Measurements from ENCODE around the gene NDUFA13. TPM values are rescaled to one million over a fixed set of nuclear protein-coding genes. Genes with fewer than 3 reads are reported as not detected.
A peak's percentile ranks its signal among the peaks of the same experiment; 100 is the strongest.

Gene NDUFA13
- polyA plus RNA-seq, 1 experiment = 388 TPM

GRCh38 chr19:19490214-19490968, 25.6 kb upstream of the NDUFA13 start:
- Histone ChIP-seq H3K27me3 (ENCODE audit: control insufficient read depth, insufficient read depth, low read length) (no peaks in the 10 kb centered on the region), H3K27ac (ENCODE audit: low read depth, low read length) (peak overlapping the region; percentile 90), H3K9me3 (ENCODE audit: control insufficient read depth, insufficient read depth, low read length) (no peaks in the 10 kb centered on the region; the same call in 1 of the 2 replicates), H3K4me3 (ENCODE audit: low read depth, low read length) (no peak overlapping the region)
- TF ChIP-seq, protein P1, sequence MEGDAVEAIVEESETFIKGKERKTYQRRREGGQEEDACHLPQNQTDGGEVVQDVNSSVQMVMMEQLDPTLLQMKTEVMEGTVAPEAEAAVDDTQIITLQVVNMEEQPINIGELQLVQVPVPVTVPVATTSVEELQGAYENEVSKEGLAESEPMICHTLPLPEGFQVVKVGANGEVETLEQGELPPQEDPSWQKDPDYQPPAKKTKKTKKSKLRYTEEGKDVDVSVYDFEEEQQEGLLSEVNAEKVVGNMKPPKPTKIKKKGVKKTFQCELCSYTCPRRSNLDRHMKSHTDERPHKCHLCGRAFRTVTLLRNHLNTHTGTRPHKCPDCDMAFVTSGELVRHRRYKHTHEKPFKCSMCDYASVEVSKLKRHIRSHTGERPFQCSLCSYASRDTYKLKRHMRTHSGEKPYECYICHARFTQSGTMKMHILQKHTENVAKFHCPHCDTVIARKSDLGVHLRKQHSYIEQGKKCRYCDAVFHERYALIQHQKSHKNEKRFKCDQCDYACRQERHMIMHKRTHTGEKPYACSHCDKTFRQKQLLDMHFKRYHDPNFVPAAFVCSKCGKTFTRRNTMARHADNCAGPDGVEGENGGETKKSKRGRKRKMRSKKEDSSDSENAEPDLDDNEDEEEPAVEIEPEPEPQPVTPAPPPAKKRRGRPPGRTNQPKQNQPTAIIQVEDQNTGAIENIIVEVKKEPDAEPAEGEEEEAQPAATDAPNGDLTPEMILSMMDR (IDR thresholded peaks at IDR 0.05; ENCODE audit: low read depth, low read length) = peak; percentile 87
- ChIA-PET CTCF (interaction anchor here (0.6 to 5.5 kb wide), 24 partner anchors 9 to 169 kb away, joined by 3 to 147 read pairs (median 4); partner anchors contain the start of genes GATAD2A, NDUFA13 and TSSK6), POLR2A (interaction anchor here (0.9 to 1.1 kb wide), 2 partner anchors 85 to 316 kb away, joined by 3 to 8 read pairs; partner anchors contain the start of gene GATAD2A)
- peak; percentile 68 for DNase-seq (ENCODE audit: low read depth, low spot score)

GRCh38 chr19:19491321-19492025, 24.6 kb upstream of the NDUFA13 start:
- CTCF ChIA-PET = interaction anchor here (0.8 to 5.5 kb wide), 15 partner anchors 10 to 170 kb away, joined by 3 to 147 read pairs (median 5); partner anchors contain the start of gene GATAD2A
- TF ChIP-seq, protein P1 (IDR thresholded peaks at IDR 0.05; ENCODE audit: low read depth, low read length) = no peak
- H3K9me3 ChIP-seq (ENCODE audit: control insufficient read depth, insufficient read depth, low read length) = no peaks in the 10 kb centered on the region; the same call in 1 of the 2 replicates
- DNase-seq (ENCODE audit: low read depth, low spot score) = no peak
- no peak overlapping the region for H3K4me3 ChIP-seq (ENCODE audit: low read depth, low read length)
- H3K27me3 ChIP-seq (ENCODE audit: control insufficient read depth, insufficient read depth, low read length) = no peaks in the 10 kb centered on the region
- POLR2A ChIA-PET = interaction anchor here (1.1 kb wide), 1 partner anchor 317 kb away, joined by 3 read pairs; no protein-coding TSS in a partner anchor
- H3K27ac ChIP-seq (ENCODE audit: low read depth, low read length) = no peak overlapping the region

DNA sequence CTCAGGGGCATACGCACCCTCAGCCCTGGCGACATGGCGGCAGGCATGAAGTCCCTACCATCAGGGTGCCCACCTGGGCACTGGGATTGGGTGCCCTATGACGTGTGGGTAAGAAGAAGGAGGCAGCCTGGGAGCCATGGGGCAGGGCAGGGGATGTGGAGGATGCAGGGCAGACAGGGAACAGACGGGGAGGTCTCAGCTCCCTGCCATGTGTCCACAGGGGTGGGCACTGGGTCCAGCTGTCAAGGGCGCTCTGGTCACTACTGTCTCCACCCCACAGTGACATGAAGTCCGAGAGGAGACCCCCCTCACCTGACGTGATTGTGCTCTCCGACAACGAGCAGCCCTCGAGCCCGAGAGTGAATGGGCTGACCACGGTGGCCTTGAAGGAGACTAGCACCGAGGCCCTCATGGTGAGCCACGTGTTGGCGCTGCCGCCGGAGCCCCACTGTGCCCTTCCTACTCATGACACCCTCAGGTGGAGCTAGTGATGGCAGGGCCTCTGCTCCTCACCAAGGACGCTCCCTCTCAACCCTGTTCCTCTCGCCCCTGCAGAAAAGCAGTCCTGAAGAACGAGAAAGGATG, 23.9 kb upstream of the NDUFA13 start:
- no peak for DNase-seq (ENCODE audit: low read depth, low spot score)
- no peak overlapping the region for H3K4me3 ChIP-seq (ENCODE audit: low read depth, low read length)
- TF ChIP-seq, protein P1 (IDR thresholded peaks at IDR 0.05; ENCODE audit: low read depth, low read length) = no peak
- POLR2A ChIA-PET = no interaction called here
- CTCF ChIA-PET = interaction anchor here (0.6 to 5.5 kb wide), 4 partner anchors 87 to 165 kb away, joined by 5 to 147 read pairs (median 16); partner anchors contain the start of gene GATAD2A
- no peaks in the 10 kb centered on the region for H3K27me3 ChIP-seq (ENCODE audit: control insufficient read depth, insufficient read depth, low read length)
- H3K27ac ChIP-seq (ENCODE audit: low read depth, low read length) = no peak overlapping the region
- H3K9me3 ChIP-seq (ENCODE audit: control insufficient read depth, insufficient read depth, low read length) = no peaks in the 10 kb centered on the region; the same call in 1 of the 2 replicates

- TF ChIP-seq, protein P1 (IDR thresholded peaks at IDR 0.05; ENCODE audit: low read depth, low read length) = no peak
- H3K9me3 ChIP-seq (ENCODE audit: control insufficient read depth, insufficient read depth, low read length) = no peaks in the 10 kb centered on the region; the same call in 1 of the 2 replicates
- ChIA-PET CTCF (interaction anchor here (0.5 to 5.5 kb wide), 2 partner anchors 112 to 129 kb away, joined by 3 to 147 read pairs; no protein-coding TSS in a partner anchor), POLR2A (no interaction called here)
- H3K27me3 ChIP-seq (ENCODE audit: control insufficient read depth, insufficient read depth, low read length) = no peaks in the 10 kb centered on the region
- no peak overlapping the region for H3K4me3 ChIP-seq (ENCODE audit: low read depth, low read length)
- H3K27ac ChIP-seq (ENCODE audit: low read depth, low read length) = no peak overlapping the region
- DNase-seq (ENCODE audit: low read depth, low spot score) = no peak
These were observed 22.0 kb upstream of the NDUFA13 start for GRCh38 chr19:19493841-19494546.
